GM19397 (cell line): ENCODE data around the gene MCAT.
"Not testable (repeated sequence)": the region's sequence is repeated elsewhere in the genome, so short reads cannot be mapped to it uniquely, and the experiment has no call there.

Source experiments
- ATAC-seq: cut with Tn5 transposase; IDR thresholded peaks from one replicate; pipeline ENCODE4 v1.9.1; 2021; ENCODE audit warnings: mild to moderate bottlenecking, moderate library complexity; ENCODE audit not compliant: unreplicated experiment

The MCAT gene

DNA sequence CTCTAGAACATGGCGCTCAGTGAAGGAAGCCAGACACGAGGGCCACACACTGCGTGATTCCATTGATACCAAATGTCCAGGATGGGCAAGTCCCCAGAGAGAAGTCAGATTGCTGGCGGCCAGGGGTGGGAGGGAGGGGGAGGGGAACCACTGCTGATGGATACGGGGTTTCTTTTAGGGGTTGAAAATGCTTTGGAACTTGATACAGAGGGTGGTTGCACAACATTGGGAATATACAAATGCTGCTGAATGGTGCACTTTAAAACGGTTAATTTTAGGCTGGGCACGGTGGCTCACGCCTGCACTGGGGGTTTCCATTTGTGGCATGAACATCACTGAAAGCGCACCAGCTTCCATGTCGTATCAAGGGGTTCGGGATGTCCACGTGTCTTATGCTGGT is 13.2 kb upstream of the MCAT start:
- no peak for ATAC-seq

DNA sequence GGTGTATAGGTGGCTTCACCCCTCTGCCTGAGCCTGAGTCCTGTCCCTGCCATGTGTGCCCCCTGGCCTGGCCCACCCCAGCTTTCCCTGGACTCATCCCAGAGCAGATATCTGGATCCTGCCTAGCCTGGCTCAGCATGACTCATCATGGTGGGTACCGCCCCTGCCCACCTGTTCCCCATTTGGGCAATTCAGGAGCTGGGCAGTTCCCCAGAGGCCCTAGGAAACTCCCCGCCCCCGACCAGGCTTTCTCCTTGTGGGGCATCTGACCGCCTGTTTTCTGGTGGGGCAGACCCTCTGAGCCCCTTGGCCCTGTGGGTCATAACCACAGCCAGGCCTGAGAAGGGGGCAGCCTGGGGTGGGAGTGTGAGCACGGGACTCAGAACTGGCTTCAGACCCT is 12.6 kb upstream of the MCAT start:
- no peak for ATAC-seq

DNA sequence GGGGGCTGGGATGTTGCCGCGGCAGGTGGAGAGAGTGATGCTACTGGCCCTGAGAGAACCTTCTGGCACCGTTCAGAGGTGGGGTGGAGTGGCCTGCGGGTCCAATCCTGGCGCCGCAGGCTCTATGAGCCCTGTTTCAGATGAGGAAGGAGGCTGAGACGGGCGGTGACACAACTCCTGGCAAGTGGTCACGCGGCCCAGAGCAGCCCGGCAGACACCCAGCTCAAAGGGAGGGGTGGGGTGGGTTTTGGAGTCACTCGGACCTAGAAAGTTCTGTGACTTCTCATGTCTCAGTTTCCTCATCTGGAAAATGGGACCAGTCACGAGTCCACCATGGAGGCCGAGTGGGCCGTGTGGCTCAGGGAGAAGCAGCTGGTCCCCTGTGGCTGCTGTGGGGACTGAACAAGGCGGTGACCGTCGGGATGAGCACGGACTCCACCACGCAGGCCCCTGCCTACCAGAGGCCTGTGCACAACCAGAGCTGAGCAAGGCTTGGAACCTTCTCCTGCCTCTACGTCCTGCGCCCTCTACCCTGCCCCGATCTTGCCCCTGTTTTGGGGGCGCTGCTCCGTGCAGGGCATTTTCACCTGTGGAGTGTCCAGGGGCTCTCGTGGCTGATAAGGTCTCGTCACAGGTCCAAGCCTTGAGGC is 11.8 kb upstream of the MCAT start:
- no peak for ATAC-seq

DNA sequence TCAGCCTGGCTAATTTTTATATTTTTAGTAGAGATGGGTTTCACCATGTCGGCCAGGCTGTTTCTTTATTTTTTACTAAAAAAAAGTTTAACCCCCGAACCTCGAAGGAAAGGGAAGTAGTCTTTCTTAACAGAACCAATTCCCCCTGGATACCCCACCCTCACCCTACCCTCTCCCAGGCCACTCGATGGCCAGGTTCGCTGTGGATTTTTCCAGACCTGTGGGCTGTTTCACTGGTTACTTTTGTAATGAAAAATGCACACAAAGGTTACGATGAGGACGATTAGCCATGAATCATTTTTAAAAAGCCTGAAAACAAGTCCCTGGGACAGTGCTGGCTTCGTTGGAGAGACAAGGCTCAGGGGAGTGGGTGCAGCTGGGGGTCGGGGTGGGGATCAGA is 10.7 kb upstream of the MCAT start:
- ATAC-seq, result no peak

DNA sequence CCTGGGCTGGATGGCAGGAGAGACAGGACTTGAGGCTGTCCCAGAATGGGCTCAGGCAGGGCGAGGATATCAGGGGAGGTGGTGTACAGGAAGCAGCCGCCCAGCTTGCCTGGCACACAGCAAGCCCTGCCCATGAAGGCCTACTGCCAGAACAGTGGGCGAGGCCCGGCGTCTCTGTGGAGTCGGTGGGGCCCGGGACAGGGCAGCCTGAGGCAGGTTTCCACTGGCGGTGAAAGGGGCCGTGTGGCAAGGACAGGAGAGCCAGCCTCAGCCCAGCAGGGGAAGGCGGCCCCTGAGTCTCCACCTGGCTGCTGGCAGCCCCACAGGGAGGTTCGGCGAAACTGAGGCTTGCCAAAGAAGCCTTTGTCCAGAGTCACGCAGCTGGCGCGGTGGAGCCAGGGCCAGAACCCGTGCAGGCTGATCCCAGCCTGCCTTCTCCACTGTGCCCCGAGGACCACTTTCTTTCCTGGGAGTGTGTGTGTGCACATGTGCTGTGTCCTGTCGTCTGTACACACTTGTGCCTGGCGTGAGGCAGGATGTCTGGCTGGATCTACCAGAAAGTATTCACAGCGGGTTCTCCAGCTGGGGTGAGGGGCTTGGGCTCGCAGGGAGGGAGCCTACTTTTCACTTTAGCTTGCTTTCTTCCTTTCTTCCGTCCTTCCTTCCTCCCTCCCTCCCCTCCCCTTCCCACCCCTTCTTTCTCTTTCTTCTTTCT is 9.3 kb upstream of the MCAT start:
- ATAC-seq, result no peak

DNA sequence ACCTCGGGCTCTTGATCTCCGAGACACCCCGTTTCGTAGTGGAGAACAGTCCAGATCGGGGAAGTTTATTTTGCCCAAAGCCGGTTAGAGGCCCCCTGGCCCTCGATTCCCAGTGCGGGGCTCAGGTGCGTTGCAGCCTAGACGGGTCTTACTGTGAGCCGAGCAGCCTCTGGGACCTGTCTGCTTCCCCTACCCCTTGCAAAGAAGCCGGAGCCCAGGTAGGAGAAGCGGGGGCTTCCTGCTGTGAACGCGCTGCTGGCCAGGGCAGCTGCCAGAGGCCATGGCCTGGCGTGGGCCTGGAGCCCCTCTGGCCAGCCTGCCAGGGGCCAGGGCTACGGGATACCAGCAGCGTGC is 8.8 kb upstream of the MCAT start:
- no peak for ATAC-seq

DNA sequence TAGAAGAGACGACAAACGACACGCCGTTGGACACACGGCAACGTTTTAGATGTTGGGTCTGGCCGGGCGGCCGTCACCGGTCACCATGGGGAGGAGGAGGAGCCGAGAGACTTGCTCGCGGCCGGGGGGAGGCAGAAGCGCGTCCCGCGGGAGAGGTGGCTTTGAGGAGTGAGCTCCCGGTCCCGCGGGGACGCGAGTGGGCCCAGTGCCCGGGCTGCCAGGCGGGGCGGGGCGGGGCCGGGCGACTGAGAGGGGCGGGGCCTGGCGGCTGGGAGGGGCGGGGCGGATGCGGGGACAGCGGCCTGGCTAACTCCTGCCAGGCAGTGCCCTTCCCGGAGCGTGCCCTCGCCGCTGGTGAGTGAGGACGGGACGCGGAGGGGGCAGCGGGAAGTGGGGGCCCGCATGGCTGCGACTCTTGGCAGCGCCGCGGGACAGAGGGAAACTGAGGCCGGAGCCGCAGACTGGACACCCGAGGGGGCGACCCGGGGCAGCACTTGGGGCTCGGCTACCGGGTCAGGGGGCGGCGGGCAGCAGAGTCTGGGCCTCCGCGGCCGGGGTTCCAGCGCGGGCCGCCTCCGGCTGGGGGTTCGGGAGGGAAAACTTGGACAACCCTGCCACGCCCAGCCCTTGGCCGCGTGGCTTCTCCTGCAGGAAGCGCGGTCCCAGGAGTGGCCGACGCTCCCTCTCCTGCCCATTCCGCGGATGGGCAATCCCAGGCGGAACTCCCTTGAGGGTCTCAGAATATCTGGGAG is 8.2 kb upstream of the MCAT start, which contains the start of gene TSPO:
Gene TSPO, plus strand, starts transcription at position 309 of the 752 bp plus-strand sequence. CDS start 7,680 bp downstream, outside the sequence.
- ATAC-seq, result no peak

DNA sequence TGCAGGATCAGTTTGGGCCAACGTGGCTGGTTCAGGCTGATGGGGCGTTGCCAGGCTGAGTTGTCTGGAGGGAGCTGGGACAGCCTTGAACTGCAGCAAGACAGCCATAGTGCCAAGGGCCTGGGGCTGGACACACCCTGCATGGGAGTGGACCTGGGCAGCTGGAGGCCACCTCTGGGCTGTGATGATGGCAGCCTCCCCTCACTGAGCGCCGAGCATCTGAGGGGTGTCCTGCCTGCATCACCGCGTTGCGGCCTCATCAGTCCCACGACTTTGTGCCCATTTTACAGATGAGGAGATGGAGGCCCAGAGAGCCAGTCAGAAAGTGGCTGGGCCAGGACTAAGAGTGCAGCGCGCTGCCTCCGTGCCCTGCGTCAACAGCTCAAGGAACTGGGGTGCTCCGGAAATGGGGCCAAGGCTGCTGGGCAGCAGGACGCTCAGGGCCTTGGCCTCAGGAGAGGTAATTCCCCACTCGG is 7.6 kb upstream of the MCAT start:
- no peak for ATAC-seq

DNA sequence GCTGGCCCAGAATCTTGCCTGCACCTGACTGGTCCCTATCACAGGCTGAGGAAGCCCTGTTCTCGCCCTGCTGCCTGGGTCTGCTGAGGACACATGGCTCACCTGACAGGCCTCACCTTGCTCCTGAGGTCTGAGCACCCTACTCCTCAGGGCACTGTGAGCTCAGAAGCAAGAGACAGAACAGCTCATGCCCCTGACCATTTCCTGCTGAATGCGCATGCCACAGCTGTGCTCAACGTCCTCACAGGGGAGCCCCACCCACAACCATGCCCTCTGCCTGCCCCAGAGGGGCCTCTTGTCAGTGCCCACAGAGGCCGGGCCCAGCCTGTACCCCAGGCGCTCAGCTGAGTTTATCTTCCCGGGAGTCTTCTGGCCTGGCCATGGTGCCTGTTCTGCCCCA is 5.4 kb upstream of the MCAT start:
- no peak for ATAC-seq

DNA sequence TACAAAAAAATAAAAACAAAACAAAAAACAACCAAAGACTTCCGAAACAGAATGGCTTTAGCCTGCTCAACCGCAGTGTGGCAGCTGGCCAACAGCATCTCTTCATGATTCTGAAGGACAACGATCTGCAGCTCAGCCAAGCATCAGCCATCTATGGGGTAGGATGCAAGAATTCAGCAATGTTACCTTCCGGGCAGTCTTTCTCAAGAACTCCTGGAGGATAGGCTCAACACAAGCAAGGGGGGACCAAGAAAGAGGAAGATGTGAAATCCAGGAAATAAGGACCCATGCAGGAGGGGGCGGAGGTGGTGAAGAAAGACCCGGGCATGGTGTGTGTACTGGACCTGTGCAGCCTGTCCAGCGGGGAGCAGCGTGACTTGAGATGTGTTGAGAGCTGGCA is 4.6 kb upstream of the MCAT start:
- no peak for ATAC-seq

DNA sequence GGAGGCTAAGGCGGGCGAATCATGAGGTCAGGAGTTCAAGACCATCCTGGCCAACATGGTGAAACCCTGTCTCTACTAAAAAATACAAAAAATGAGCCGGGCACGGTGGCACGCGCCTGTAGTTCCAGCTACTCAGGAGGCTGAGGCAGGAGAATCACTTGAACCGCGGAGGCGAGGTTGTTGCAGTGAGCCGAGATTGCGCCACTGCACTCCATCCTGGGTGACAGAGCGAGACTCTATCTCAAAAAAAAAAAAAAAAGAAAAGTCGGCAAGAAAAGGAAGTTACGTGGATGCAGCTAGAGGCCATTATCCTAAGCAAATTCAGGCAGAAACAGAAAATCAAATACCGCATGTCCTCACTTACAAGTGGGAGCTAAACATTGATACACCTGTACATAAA is 3.1 kb upstream of the MCAT start:
- ATAC-seq, result not testable (repeated sequence)

DNA sequence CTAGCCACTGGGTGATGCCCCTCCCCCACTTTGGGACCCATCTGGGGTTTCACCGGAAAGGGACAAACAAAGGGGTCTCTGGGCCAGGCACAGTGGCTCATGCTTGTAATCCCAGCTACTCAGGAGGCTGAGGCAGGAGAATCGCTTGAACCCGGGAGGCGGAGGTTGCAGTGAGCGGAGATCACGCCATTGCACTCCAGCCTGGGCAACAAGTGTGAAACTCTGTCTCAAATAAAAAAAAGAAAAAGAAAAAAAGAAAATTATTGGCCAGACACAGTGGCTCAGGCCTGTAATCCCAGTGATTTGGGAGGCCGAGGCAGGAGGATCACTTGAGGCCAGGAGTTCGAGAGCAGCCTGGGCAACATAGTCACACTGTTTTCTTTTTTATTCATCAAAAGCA is 2.2 kb upstream of the MCAT start:
- not testable (repeated sequence) for ATAC-seq

DNA sequence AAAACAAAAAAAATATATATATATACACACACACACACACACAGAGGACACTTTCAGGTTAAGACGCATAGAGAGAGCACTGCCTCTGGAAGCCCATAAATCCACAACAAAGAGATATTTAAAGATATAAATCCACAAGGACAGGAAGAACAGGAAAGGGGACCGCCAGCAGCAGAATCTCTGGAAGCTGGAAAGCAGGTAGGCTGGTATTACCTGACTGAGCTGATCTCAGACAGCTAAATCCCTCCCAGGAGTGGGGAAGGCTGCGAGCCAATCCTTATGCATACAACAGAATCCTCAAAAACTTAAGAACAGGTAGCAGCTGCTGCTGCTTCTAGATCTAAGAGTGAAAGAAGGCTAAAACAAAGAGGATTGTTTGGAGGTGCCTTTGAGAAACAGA is 1.8 kb upstream of the MCAT start:
- no peak for ATAC-seq

DNA sequence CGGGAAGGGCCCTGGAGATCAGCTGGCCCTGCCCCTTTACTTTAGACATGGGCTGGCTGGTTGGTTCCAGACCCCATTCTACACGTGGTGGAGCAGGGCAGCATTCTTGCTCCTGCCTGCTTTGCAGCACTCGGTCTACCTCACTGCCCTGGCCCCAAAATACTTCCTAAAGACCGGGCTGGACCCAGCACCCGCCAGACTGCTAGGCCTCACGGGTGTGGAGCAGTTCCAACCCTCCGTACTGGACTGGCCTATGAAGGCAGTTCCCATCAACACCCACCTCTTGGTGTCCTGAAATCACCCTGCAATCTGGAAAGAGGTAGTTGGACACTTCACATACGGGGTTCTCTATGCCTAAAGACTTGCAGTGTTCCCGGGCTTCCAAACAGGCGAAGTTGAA is 6.4 kb downstream of the MCAT start:
- ATAC-seq, result no peak

DNA sequence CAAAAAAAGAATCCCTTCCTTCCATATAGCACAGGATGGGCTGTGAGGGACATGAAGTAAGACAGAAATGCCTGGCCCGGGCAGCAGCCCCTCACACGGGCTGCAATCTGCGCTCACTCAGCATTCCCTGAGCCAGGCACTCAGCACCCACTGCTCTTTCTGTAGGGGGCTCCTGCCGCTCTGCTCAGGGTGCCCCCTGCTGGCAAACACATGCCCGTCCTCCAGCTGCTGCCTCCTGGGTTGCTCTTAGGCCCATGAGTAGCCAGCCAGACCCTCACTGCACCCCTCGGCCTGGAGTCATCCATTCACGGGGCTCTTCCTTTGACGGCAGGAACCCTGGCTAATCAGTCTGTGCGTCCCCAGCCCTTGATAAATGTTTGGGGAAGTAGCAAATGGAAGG is 6.9 kb downstream of the MCAT start:
- no peak for ATAC-seq

DNA sequence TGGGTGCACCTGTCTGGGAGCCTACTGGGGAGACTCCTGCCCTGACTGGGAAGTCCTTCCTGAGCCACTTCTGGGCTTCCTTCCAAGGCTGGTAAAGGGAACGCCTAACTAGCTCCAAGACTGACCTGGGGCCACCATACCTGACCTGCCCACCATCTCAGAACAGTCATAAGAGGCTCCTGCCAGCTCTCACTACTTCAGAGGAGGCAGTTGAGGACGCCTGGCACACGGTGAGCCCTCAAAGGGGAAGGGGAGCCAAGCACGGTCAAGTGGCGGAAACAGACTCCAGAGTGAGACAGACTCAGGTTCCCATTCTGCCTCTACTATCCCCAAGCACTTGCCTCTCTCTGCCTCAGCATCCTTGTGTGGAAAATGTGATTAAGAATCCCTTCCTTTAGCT is 7.6 kb downstream of the MCAT start:
- no peak for ATAC-seq

DNA sequence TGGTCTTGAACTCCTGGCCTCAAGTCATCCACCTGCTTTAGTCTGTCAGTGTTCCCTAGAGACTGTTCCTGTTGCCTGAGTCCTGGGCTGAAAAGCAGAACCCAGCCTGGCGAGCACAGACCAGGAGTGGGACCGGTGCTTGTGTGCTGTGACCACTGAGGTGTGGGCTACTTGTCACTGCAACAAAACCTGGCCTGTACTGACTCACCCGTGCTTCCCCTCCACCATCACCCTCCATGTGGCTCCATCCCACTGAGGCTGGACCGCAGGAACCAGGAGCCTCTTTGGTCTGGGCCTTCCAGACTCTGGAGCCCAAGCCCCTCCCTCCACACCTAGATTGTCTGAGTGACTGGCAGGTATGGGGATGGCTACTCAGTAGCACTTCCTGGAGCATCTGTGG is 8.6 kb downstream of the MCAT start:
- ATAC-seq, result no peak

DNA sequence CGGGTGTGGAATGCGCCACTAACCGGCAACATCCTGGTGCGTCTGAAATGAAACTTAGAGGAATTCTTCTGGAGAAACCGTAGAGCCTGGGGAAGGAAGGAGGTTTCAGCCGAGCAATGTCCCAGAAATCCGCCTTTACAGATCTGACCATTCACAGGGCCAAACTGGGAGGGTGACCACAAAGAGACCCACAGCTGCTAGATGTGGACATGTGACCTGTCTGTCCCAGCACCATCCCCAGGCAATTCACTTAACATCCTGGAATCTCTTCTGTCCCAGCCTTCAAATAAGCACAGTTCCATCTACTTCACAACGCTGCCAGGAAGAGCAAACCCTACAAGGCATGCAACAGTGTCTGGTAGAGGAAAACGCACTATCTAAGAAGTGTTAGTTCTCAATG is 9.8 kb downstream of the MCAT start:
- no peak for ATAC-seq

DNA sequence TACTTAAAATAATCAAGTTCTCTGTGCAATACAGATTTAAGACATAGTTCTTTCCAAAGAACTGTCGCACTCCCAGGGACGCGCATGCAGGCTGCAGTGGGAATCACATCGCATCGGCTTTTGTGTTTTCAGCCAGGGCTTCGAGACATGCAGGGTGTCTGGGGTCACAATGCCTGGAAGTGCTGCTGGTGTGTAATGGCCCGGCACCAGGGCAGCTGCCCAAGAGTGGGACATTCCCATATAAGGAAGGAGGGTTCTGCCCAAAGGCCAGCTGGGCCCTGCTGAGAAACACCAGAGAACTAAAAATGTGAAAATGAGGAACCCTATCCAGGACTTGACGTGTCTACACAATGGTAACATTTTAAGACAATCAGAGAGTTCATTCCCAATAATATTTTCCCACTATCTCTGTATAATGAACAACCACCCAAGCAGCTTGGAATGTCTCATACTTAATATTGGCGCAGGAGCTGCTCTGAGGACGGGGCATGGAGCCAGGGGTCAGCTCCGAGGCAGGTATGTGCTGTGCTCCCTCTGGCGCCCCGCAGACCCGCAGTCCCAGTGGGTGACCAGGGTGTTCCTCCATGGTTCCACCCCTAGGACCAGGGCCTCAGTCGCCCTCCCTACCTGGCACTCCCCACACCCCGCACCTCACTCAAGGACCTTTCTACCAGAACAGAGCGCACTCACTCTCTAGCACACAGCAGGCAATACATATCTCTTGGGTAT is 11.3 kb downstream of the MCAT start:
- ATAC-seq, result no peak

DNA sequence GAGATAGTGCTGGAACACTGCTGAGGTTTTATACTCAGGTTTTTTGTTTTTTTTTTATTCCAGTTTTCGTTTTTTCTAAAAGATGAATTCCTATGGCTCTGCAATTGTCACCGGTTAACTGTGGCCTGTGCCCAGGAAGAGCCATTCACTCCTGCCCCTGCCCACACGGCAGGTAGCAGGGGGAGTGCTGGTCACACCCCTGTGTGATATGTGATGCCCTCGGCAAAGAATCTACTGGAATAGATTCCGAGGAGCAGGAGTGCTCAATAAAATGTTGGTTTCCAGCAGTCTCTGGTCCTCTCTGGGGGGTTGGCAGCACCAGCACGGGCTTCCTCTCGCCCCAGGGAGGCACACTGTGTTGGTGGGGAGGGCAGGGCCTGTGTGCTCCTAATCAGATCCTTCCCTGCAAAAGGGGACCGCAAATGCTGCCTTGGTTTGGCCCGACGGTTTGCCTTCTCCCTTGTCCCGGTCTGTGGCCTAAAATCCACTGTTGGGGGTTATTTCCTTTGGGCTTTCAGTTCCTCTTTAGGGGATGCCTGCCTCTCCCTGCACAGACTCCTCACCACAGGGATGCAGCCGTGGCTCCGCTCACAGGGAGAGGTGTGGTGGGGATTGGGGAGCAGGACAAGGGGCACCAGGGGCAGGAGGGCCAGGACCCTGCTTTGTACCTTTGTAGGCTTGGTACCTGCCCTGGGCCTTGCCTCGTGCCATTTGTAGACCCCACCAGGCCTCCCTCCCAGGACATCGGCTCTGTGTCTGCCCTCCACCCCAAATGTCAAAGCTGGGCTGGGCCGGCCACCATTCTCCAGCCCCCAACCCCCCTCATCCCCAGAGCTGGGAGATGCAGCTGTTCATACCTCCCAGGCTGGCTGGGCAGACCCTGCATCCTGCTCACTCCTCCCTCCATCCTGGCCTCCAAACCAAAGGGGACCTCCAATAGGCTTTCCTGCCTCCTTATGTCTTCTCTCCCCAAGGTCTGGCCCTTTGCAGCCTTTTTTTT is 13.5 kb downstream of the MCAT start:
- ATAC-seq, result no peak
